ENCODE measurements around the gene TDP1.
"Not testable (repeated sequence)": the region's sequence is repeated elsewhere in the genome, so short reads cannot be mapped to it uniquely, and the experiment has no call there.

TDP1 gene

DNA sequence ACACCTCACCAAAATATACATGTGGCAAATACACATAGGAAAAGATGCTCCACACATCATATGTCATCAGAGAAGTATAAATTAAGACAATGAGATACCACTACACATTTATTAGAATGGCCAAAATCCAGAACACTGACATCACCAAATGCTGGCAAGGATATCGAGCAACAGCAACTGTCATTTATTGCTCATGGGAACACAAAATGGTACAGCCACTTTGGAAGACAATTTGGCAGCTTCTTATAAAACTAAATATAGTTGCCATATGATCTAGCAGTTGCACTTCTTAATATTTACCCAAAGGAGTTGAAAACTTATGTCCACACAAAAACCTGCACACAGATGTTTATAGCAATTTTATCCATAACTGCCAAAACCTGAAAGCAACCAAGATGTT is 99.1 kb downstream of the TDP1 start:
- DNase-seq = no peak

DNA sequence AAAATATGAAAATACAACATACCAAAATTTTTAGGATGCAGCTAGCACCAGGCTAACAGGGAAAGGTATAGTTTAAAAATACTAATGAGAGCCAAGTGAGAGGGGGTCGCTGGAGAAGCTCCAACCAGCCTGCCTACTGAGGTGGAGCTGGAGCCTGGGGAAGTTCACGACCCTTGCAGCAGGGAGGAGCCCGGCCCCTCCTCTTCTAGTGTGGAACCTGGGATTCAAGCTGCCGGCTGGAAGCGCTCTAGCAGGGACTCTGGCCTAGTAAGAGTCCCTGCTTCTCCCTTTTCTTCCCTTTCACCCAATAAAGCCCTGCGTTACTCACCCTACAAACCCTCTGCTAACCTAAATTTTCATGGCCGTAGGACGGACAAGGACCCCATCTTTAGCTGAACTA is 101.1 kb downstream of the TDP1 start:
- DNase-seq = no peak

DNA sequence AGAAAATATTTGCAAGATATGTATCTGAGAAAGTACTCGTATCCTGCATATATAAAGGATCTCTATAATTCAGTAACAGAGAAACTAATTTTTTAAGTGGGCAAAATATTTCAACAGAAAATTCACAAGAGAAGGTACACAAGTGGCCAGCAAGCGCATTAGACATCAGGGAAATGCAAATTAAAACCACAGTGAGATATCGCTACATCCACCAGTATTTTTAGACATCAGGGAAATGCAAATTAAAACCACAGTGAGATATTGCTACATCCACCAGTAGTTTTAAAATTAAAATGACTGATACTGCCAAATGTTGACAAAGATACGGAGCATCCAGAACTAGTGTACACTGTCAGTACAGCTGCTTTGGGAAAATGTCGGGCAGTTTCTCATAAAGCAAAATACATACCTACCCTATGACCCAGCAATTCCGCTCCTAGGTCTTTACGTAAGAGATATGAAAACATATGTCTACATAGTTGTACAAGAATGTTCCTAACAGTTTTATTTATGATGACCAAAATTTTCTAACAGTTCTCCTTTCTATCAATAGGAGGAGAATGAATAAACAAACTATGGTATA is 103.2 kb downstream of the TDP1 start:
- DNase-seq = no peak

- DNase-seq = peak in 1 of 2 experiments; percentile 40
Measured at GRCh38 chr14:90060312-90060964, 104.7 kb downstream of the TDP1 start.

GRCh38 chr14:90060965-90061684 is 105.4 kb downstream of the TDP1 start:
- DNase-seq = no peak

DNA sequence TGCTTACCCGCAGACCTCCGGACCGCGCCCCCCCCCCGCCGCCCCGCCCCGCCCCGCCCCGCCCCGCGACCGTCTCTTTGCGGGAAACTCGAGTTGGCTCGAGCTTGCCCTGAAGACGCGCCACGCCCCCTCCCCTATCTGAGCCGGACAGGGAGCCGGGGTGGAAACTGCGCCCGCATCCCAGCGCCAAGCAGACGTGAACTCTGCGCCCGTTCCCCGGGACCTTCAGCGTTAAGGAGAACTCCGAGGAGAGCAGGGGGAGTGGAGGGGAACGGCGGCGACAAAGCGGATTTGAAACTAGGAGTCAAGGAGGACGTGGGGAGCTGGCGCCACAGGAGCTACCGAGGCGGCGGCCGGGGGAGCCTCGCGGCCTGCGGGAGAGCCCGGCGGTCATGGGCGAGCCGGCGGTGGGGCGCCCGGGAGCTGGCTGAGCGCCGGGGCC is 106.0 kb downstream of the TDP1 start, which contains the start of gene KCNK13:
KCNK13 (plus strand) TSS at position 310 of the 442 bp plus-strand sequence. CDS start 212 bp downstream, outside the sequence.
- DNase-seq = no peak

DNA sequence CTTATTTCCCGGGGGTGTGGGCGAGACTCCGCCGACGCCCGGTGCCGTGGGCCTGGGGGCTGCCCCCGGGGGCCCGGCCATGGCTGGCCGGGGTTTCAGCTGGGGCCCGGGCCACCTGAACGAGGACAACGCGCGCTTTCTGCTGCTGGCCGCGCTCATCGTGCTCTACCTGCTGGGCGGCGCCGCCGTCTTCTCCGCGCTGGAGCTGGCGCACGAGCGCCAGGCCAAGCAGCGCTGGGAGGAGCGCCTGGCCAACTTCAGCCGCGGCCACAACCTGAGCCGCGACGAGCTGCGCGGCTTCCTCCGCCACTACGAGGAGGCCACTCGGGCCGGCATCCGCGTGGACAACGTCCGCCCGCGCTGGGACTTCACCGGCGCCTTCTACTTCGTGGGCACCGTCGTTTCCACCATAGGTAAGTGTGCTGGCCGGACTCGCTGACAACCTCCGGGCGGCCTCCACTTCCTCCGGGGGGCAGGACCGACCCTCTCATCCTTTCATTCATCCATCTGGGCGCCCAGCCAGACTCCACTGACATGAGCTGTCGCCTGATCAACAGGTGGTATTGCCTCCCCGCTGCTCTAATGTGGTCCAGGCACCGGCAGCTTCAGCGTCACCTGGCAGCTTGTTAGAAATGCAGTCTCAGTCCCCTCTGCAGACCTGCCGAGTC is 106.5 kb downstream of the TDP1 start:
- no peak for DNase-seq

GRCh38 chr14:90062822-90063539 is 107.3 kb downstream of the TDP1 start:
- peak; percentile 33 to 34 for DNase-seq

DNA sequence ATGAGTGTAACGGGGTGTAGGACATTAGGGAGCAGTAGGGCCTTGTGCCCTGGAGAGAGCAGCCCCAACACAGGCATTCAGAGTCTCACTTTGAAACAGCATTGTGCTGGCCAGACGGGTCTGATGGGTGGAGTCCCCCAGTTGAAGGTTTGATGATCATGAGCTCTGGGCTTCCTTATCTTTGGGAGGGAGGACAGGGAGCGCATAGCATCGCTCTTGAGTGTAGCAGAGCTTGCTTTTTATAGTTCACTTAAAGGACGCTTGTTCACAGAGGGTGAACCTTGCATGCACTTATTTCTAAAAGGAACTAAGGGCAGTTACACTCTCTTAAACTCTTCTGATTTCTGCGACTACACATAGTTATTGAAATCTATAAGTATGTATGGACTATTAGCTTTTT is 116.6 kb downstream of the TDP1 start:
- no peak for DNase-seq

GRCh38 chr14:90079576-90079975 is 123.8 kb downstream of the TDP1 start:
- no peak for DNase-seq

DNA sequence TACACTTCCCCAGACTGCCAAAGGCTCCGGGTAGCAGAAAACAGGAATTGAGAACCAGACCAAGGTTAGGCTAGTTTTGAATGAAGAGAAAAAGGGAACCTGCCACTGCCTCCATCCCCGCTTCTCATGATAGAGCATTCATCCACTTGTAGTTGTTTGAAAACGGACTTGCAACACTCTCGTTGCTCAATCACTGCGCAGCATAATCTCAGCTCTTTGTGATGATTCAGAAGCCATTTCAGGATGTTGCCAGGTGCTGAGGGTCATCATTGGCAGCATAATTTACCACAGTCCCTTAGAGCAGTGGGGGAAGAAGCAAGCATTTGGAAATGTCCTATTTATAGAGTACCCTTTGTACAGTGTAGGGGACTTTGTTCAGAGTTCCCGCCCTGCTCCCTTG is 131.7 kb downstream of the TDP1 start:
- peak; percentile 71 to 85 for DNase-seq

DNA sequence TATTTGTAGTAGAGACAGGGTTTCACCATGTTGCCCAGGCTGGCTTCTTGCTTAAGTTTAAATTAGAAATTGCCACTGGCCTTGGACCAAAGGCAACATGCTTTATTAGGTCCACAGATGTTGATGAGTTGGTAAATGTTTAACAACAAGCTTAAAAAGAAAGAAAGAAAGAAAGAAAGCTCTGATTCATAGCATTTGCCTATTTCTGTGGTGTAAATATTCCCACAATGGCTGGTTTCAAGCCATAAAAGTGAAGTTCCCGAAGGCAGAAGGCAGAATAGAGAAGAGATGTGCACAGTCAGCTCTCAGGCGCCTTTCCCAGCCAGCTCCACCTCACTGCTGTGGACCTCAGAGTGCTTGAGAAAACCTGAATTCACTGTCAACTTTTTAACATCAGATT is 132.4 kb downstream of the TDP1 start:
- DNase-seq = no peak

GRCh38 chr14:90089486-90089885 is 133.8 kb downstream of the TDP1 start:
- not testable (repeated sequence) for DNase-seq

- DNase-seq = no peak
Measured at GRCh38 chr14:90091393-90091792, 135.7 kb downstream of the TDP1 start.

GRCh38 chr14:90093942-90094595 is 138.3 kb downstream of the TDP1 start:
- peak; percentile 66 to 75 for DNase-seq
